K562 (cell line): ENCODE data around the gene ANO2. TPM values are rescaled to one million over a fixed set of nuclear protein-coding genes. Genes with fewer than 3 reads are reported as not detected.

Experiments
- ATAC-seq: fragments of 200-7000 bp; cut with Tn5 transposase; 3 replicates; pipeline ENCODE4 v1.9.1; 2020; ENCODE audit warnings: moderate library complexity
- BruUV-seq: library from RNA; stranded (reverse); fragments of 400-500 nt; replicated peaks from 2 replicates; lab custom pipeline; 2021; lab: Mats Ljungman, UMichigan
- CTCF ChIA-PET: fragments of 300-600 bp; formaldehyde crosslinking; extraction: SDS; loops from one replicate; lab custom pipeline; 2021; ENCODE audit warnings: low intra/inter-chr PET ratio; lab: Yijun Ruan, JAX
- POLR2A ChIA-PET: fragments of 300-600, 350-650 bp; sonication (Branson Sonifier 250); formaldehyde crosslinking; extraction: SDS; loops from one replicate; lab custom pipeline; 2021; ENCODE audit warnings: antibody characterized with exemption, inconsistent platforms; lab: Yijun Ruan, JAX
- DNase-seq, 4 experiments: peaks; one replicate each; pipeline versions ENCODE4 v3.0.0 to v3.0.0-alpha.2; 2011 to 2018; ENCODE audit warnings: low spot score in 3 of 4, mixed read lengths in 3 of 4; ENCODE audit errors: extremely low read depth in 1 of 4
- FAIRE-seq: peaks from 2 replicates; lab custom pipeline; 2011; peaks lifted over from hg19 to GRCh38; lab: Jason Lieb, UNC
- H2AFZ ChIP-seq: 2 replicates; pipeline ENCODE4 v1.6.0; 2011; ENCODE audit warnings: low read depth, low read length, control low read depth, inconsistent platforms
- H3K27ac ChIP-seq: fragments of 200-600 bp; 3 replicates; pipeline ENCODE4 v1.8.0; 2011; ENCODE audit warnings: low read depth, mild to moderate bottlenecking, control low read depth, inconsistent platforms, low read length, moderate library complexity, mixed read lengths; ENCODE audit errors: extremely low read depth
- H3K27me3 ChIP-seq, 2 experiments: fragments of 300-600 bp in 1 of 2; 2 replicates in 1 of 2; 3 replicates in 1 of 2; pipeline versions ENCODE4 v1.6.0 to v1.8.0; 2011; ENCODE audit warnings: inconsistent platforms in 2 of 2, low read length in 2 of 2, mild to moderate bottlenecking in 1 of 2, mixed read lengths in 1 of 2, moderate library complexity in 1 of 2; ENCODE audit not compliant: control insufficient read depth in 2 of 2, insufficient read depth in 2 of 2
- H3K36me3 ChIP-seq: fragments of 300-600 bp; 3 replicates; pipeline ENCODE4 v1.8.0; 2011; ENCODE audit warnings: mild to moderate bottlenecking, low read length, inconsistent platforms; ENCODE audit not compliant: control insufficient read depth, insufficient read depth
- H3K4me1 ChIP-seq, 2 experiments: fragments of 200-600 bp in 1 of 2; replicated peaks in 1 of 2; 2 replicates in 1 of 2; 3 replicates in 1 of 2; pipeline versions ENCODE4 v1.5.1 to v1.8.0; 2011; ENCODE audit warnings: inconsistent platforms in 2 of 2, low read length in 2 of 2, mild to moderate bottlenecking in 1 of 2, mixed read lengths in 1 of 2, moderate library complexity in 1 of 2; ENCODE audit not compliant: control insufficient read depth in 2 of 2, insufficient read depth in 2 of 2
- H3K4me2 ChIP-seq: 2 replicates; pipeline ENCODE4 v1.6.1; 2011; ENCODE audit warnings: low read length, control low read depth, inconsistent platforms, mixed read lengths; ENCODE audit not compliant: insufficient read depth
- H3K4me3 ChIP-seq: fragments of 200-600 bp; sonication (generic), shearing (Covaris generic); 2 replicates; pipeline ENCODE4 v1.5.1; 2016; ENCODE audit warnings: control low read depth, inconsistent platforms
- H3K79me2 ChIP-seq: fragments of 200-600 bp; 3 replicates; pipeline ENCODE4 v1.8.0; 2011; ENCODE audit warnings: low read length, inconsistent platforms; ENCODE audit not compliant: control insufficient read depth, insufficient read depth
- H3K9ac ChIP-seq, 2 experiments: 2 replicates each; pipeline versions ENCODE4 v1.6.0 to v1.6.1; 2011; ENCODE audit warnings: low read depth in 2 of 2, low read length in 2 of 2, control low read depth in 1 of 2, inconsistent platforms in 1 of 2, mild to moderate bottlenecking in 1 of 2, mixed read lengths in 1 of 2; ENCODE audit not compliant: insufficient read depth in 1 of 2
- H3K9me1 ChIP-seq: one replicate; pipeline ENCODE4 v1.6.0; 2011; ENCODE audit warnings: inconsistent platforms, mild to moderate bottlenecking, low read length, moderate library complexity; ENCODE audit not compliant: control insufficient read depth, insufficient read depth
- H3K9me3 ChIP-seq: replicated peaks from 2 replicates; pipeline ENCODE4 v1.5.1; 2011; ENCODE audit warnings: low read depth, low read length, inconsistent platforms; ENCODE audit not compliant: control insufficient read depth, insufficient read depth
- H4K20me1 ChIP-seq: replicated peaks from 2 replicates; pipeline ENCODE4 v1.6.1; 2011; ENCODE audit warnings: low read length, inconsistent platforms, mixed read lengths; ENCODE audit not compliant: control insufficient read depth, insufficient read depth
- BRF2 ChIP-seq: IDR thresholded peaks from 3 replicates; pipeline ENCODE4 v1.6.1; 2011; ENCODE audit warnings: borderline replicate concordance, mild to moderate bottlenecking; ENCODE audit not compliant: insufficient read length, insufficient read depth
- FOSL1 ChIP-seq: fragments of 200-800 bp; sonication (Bioruptor generic); conservative IDR thresholded peaks from 2 replicates; pipeline ENCODE4 v1.6.1; 2016; ENCODE audit warnings: missing genetic modification characterization, missing compliant biosample characterization
- FOXK1 ChIP-seq: sonication (generic); formaldehyde crosslinking; IDR thresholded peaks from 2 replicates; pipeline ENCODE4 v1.8.0; 2022; ENCODE audit warnings: missing genetic modification reagents, mild to moderate bottlenecking, borderline replicate concordance
- HEY1 ChIP-seq: fragments of 250-450 bp; sonication (Bioruptor Pico); IDR thresholded peaks from 2 replicates; pipeline ENCODE4 v1.5.0; 2020; ENCODE audit warnings: mild to moderate bottlenecking, moderate library complexity, borderline replicate concordance
- NCOA1 ChIP-seq: fragments of 450-650 bp; IDR thresholded peaks from 2 replicates; pipeline ENCODE4 v1.6.1; 2016; ENCODE audit warnings: low read depth
- NR0B1 ChIP-seq: fragments of 450-650 bp; IDR thresholded peaks from one replicate; pipeline ENCODE4 v1.6.1; 2018; ENCODE audit warnings: mild to moderate bottlenecking, moderate library complexity; ENCODE audit not compliant: partially characterized antibody
- NR2C2 ChIP-seq, 2 experiments: fragments of 200-800 bp in 1 of 2; sonication (Bioruptor generic) in 1 of 2; sonication (generic) in 1 of 2; formaldehyde crosslinking in 1 of 2; IDR thresholded peaks; 2 replicates each; pipeline versions ENCODE4 v1.6.1 to v1.8.0; 2016 to 2022; ENCODE audit warnings: mild to moderate bottlenecking in 1 of 2, missing compliant biosample characterization in 1 of 2, missing genetic modification characterization in 1 of 2, missing genetic modification reagents in 1 of 2
- RBM22 ChIP-seq: fragments of 200-400 bp; formaldehyde crosslinking; IDR thresholded peaks from 2 replicates; pipeline ENCODE4 v1.6.1; 2018; ENCODE audit warnings: low read length, low read depth; ENCODE audit not compliant: poor library complexity, severe bottlenecking
- SNRNP70 ChIP-seq: fragments of 200-400 bp; formaldehyde crosslinking; optimal IDR thresholded peaks from 2 replicates; pipeline ENCODE3; 2017; ENCODE audit warnings: low read depth, low read length
- SREBF1 ChIP-seq: fragments of 150-350 bp; IDR thresholded peaks from 2 replicates; pipeline ENCODE4 v1.6.1; 2014; ENCODE audit warnings: antibody characterized with exemption, low read depth, low read length, borderline replicate concordance
- TFAP4 ChIP-seq: sonication (generic); formaldehyde crosslinking; IDR thresholded peaks from 2 replicates; pipeline ENCODE4 v1.8.0; 2022; ENCODE audit warnings: missing genetic modification reagents, mild to moderate bottlenecking, moderate library complexity, borderline replicate concordance
- ZBED1 ChIP-seq: IDR thresholded peaks from 2 replicates; pipeline ENCODE4 v1.6.1; 2014
- ZBTB9 ChIP-seq: fragments of 450-650 bp; formaldehyde crosslinking; IDR thresholded peaks from 2 replicates; pipeline ENCODE4 v1.4.0; 2020; ENCODE audit warnings: mild to moderate bottlenecking, moderate library complexity
- ZFX ChIP-seq: sonication (generic); formaldehyde crosslinking; IDR thresholded peaks from 2 replicates; pipeline ENCODE4 v1.8.0; 2022; ENCODE audit warnings: mild to moderate bottlenecking, missing genetic modification reagents, moderate library complexity
- ZKSCAN3 ChIP-seq: fragments of 250-450 bp; sonication (Bioruptor Pico); IDR thresholded peaks from 2 replicates; pipeline ENCODE4 v1.4.0; 2020
- ZNF124 ChIP-seq: sonication (generic); formaldehyde crosslinking; IDR thresholded peaks from 2 replicates; pipeline ENCODE4 v1.8.1; 2022; ENCODE audit warnings: missing genetic modification reagents
- WGBS: fragments of 100-300 bp; shearing (Covaris generic); methylation state at CpG from one replicate; pipeline ENCODE4 v1.1.6; 2016; ENCODE audit warnings: low coverage, mixed read lengths; ENCODE audit not compliant: insufficient coverage; ENCODE audit errors: missing lambda C conversion rate; 5-methylcytosine and 5-hydroxymethylcytosine counted together
- in situ Hi-C: fragments of 300-500 bp; cut with MboI; formaldehyde crosslinking; loops from 4 replicates; pipeline ENCODE4 v1.15.0; 2018; ENCODE audit warnings: inconsistent platforms, mixed read lengths
- intact Hi-C: fragments of 100-400 bp; cut with micrococcal nuclease; formaldehyde crosslinking; loops from 2 replicates; pipeline ENCODE4 v1.14.2; 2022
- polyA plus RNA-seq, 8 experiments: library from polyadenylated mRNA; depleted of rRNA in 4 of 8; stranded (reverse) in 5 of 8; unstranded in 3 of 8; fragments of >200 nt; fragmentation: Nextera tagmentation in 2 of 8; fragmentation: Illumina TruSeq in 1 of 8; extraction: Ambion mirVana in 2 of 8; extraction: Trizol in 1 of 8; gene quantifications; 2 replicates each; pipeline versions ENCODE4 v1.2.1 to v1.2.3, GENCODE V29; 2011 to 2014; ENCODE audit warnings: inconsistent platforms in 1 of 8, missing spikeins in 1 of 8
- total RNA-seq, 7 experiments: library from RNA; depleted of rRNA in 6 of 7; stranded (reverse); fragments of >200 nt in 6 of 7; fragmentation: Illumina TruSeq in 2 of 7; extraction: Trizol in 2 of 7; gene quantifications; 2 replicates each; pipeline versions ENCODE4 v1.2.1 to v1.2.3, GENCODE V29; 2011 to 2021; ENCODE audit warnings: low replicate concordance in 1 of 7

ANO2 gene
- total and polyA plus RNA-seq, 9 of the 15 experiments (the other 6 are each of a cell fraction or from before 2014, with no cell fraction given), result 0.64 TPM; not detected in 8

GRCh38 chr12:5875851-5876250, 69.2 kb downstream of the ANO2 start:
- no peaks in the 10 kb centered on the region for H3K36me3 ChIP-seq
- peaks cover 0 to 5% of the 10 kb centered on the region in 2 experiments; a peak in 2 of 5 replicates for H3K27me3 ChIP-seq
- BruUV-seq, result no TSS peak
- intact Hi-C loops, result no loop called here
- H3K9me3 ChIP-seq, result no peaks in the 10 kb centered on the region
- H2AFZ ChIP-seq, result no peak overlapping the region
- ATAC-seq (no peak), FAIRE-seq (no peak), DNase-seq (no peak)
- no peak overlapping the region for H3K9ac ChIP-seq
- no peaks in the 10 kb centered on the region for H3K4me1 ChIP-seq
- H3K4me2 ChIP-seq, result no peak overlapping the region
- in situ Hi-C loops, result no loop called here
- TF ChIP-seq ZKSCAN3 (CRISPR knock-in tag) (no peak), ZBED1 (no peak), SREBF1 (no peak), ZFX (no peak), NR2C2 (CRISPR knock-in tag; IDR thresholded peaks at IDR 0.05) (no peak), NR2C2 (tag; IDR thresholded peaks at IDR 0.05) (no peak), HEY1 (CRISPR knock-in tag) (no peak), RBM22 (no peak), ZBTB9 (CRISPR knock-in tag) (no peak), TFAP4 (no peak), NCOA1 (no peak), ZNF124 (no peak), FOXK1 (CRISPR knock-in tag) (no peak), NR0B1 (no peak), FOSL1 (no peak), BRF2 (no peak), SNRNP70 (no peak)
- H3K27ac ChIP-seq, result no peak overlapping the region
- POLR2A ChIA-PET, result interaction anchor here (0.7 kb wide), 1 partner anchor 26 kb away, joined by 3 read pairs; no protein-coding TSS in a partner anchor
- H3K79me2 ChIP-seq, result no peaks in the 10 kb centered on the region
- no peaks in the 10 kb centered on the region for H3K9me1 ChIP-seq
- H4K20me1 ChIP-seq, result no peaks in the 10 kb centered on the region
- WGBS, result 0% methylated on average over 4 of the region's 4 CpGs
- no peak overlapping the region for H3K4me3 ChIP-seq
- CTCF ChIA-PET, result no interaction called here
